Measurements from ENCODE around the gene USP9X.
"Not testable (repeated sequence)": the region's sequence is repeated elsewhere in the genome, so short reads cannot be mapped to it uniquely, and the experiment has no call there.

USP9X gene

GRCh38 chrX:41110801-41111625 is 25.8 kb downstream of the USP9X start:
- no peak for TF ChIP-seq GABPA (IDR thresholded peaks at IDR 0.05; ENCODE audit: low read depth)
- no peak for TF ChIP-seq CTCF (IDR thresholded peaks at IDR 0.05; ENCODE audit: insufficient read depth, low read length)
- TF ChIP-seq SPI1 (IDR thresholded peaks at IDR 0.05; ENCODE audit: borderline replicate concordance, low read depth), result no peak
- TF ChIP-seq POLR2AphosphoS5 (IDR thresholded peaks at IDR 0.05; ENCODE audit: low read depth), result no peak
- TF ChIP-seq REST (IDR thresholded peaks at IDR 0.05; ENCODE audit: insufficient replicate concordance, low read depth), result no peak
- Histone ChIP-seq H3K27ac (replicated peaks) (no peak overlapping the region), H3K4me3 (replicated peaks; ENCODE audit: insufficient read depth, low read length) (no peak overlapping the region), H3K27me3 (ENCODE audit: insufficient read depth, poor library complexity, severe bottlenecking) (no peaks in the 10 kb centered on the region)
- no peak for DNase-seq (ENCODE audit: low read depth in 1 of 2, low spot score in 1 of 2)

- H3K4me3 ChIP-seq (replicated peaks; ENCODE audit: insufficient read depth, low read length); H3K27me3 ChIP-seq (ENCODE audit: insufficient read depth, poor library complexity, severe bottlenecking); H3K27ac ChIP-seq (replicated peaks): not testable (repeated sequence)
- DNase-seq (ENCODE audit: low read depth in 1 of 2, low spot score in 1 of 2), result peak in 1 of 2 experiments; percentile 9
These were observed 29.8 kb downstream of the USP9X start for GRCh38 chrX:41115104-41115425.

- H3K27me3 ChIP-seq (ENCODE audit: insufficient read depth, poor library complexity, severe bottlenecking), result no peaks in the 10 kb centered on the region
- no peak overlapping the region for H3K4me3 ChIP-seq (replicated peaks; ENCODE audit: insufficient read depth, low read length)
- no peak for DNase-seq (ENCODE audit: low read depth in 1 of 2, low spot score in 1 of 2)
- H3K27ac ChIP-seq (replicated peaks), result no peak overlapping the region
- TF ChIP-seq GABPA (IDR thresholded peaks at IDR 0.05; ENCODE audit: low read depth), result no peak
- TF ChIP-seq REST (IDR thresholded peaks at IDR 0.05; ENCODE audit: insufficient replicate concordance, low read depth), result no peak
- no peak for TF ChIP-seq POLR2AphosphoS5 (IDR thresholded peaks at IDR 0.05; ENCODE audit: low read depth)
- TF ChIP-seq CTCF (IDR thresholded peaks at IDR 0.05; ENCODE audit: insufficient read depth, low read length), result no peak
- no peak for TF ChIP-seq SPI1 (IDR thresholded peaks at IDR 0.05; ENCODE audit: borderline replicate concordance, low read depth)
These were observed 31.7 kb downstream of the USP9X start for GRCh38 chrX:41116948-41117347.

- Histone ChIP-seq H3K4me3 (replicated peaks; ENCODE audit: insufficient read depth, low read length) (no peak overlapping the region), H3K27ac (replicated peaks) (no peak overlapping the region), H3K27me3 (ENCODE audit: insufficient read depth, poor library complexity, severe bottlenecking) (no peaks in the 10 kb centered on the region)
- TF ChIP-seq GABPA (IDR thresholded peaks at IDR 0.05; ENCODE audit: low read depth) (no peak), SPI1 (IDR thresholded peaks at IDR 0.05; ENCODE audit: borderline replicate concordance, low read depth) (no peak), POLR2AphosphoS5 (IDR thresholded peaks at IDR 0.05; ENCODE audit: low read depth) (no peak), CTCF (IDR thresholded peaks at IDR 0.05; ENCODE audit: insufficient read depth, low read length) (no peak), REST (IDR thresholded peaks at IDR 0.05; ENCODE audit: insufficient replicate concordance, low read depth) (no peak)
- no peak for DNase-seq (ENCODE audit: low read depth in 1 of 2, low spot score in 1 of 2)
These were observed 32.9 kb downstream of the USP9X start for GRCh38 chrX:41118156-41118555.

All from HL-60 (cell line).